ENCODE data around the gene TBC1D3G.
"Not testable (repeated sequence)": the region's sequence is repeated elsewhere in the genome, so short reads cannot be mapped to it uniquely, and the experiment has no call there.

The TBC1D3G gene

DNA sequence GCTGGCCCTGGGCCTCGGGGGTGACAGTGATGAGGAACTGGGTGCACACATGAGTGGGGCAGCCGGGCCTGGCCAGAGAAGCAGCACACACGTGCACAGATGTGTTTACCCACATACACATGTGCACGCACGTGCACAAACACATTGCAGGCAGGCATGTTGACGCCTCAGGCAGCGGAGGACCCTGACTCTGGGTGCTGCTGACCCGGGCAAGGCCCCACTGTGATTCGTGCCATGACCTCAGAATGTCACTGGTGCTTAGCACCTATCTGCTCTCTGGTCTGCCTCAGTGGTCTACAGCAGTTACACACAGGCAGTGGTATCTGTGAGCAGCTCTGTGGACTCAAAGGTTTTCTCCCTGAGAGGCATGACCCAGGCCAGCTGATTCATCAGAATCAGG, at the start of gene TBC1D3G:
TBC1D3G (plus strand) TSS at position 301 of the 400 bp plus-strand sequence. CDS start 1,528 bp downstream, outside the sequence.
- DNase-seq = not testable (repeated sequence)

DNA sequence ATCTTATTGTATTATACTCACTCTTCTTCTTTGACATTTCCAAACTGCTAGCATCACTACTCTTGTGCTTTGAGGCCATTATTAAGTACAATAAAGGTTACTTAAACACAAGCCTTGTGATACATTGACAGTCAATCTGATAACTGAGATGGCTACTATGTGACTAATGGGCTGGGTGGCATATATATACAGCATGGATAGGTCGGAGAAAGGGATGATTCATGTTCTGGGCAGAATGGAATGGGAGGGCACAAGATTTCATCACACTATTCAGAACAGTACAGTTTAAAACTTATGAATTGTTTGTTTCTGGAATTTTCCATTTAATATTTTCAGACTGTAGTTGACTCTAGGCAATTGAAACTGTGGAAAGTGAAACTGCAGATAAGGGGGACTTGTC, 40.4 kb upstream of the TBC1D3G start:
- DNase-seq = not testable (repeated sequence)

DNA sequence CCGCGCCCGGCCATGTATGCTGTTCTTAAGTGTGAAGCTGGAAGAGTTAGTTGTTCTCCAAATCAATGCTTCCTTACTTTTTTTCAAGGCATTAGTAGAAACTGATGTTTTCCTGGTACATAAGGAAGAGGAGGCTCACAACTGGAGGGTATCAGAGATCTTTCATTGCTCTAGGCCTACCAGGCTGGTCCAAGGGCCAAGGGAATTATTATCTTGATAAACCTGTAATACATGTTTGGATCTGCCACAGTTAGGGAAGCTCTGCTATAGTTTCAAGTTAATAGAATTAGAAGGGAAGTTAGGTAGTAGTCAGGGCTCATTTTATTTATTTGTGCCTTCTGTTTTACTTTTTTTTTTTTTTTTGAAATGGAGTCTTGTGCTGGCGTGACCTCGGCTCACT, 39.5 kb upstream of the TBC1D3G start:
- DNase-seq = not testable (repeated sequence)

DNA sequence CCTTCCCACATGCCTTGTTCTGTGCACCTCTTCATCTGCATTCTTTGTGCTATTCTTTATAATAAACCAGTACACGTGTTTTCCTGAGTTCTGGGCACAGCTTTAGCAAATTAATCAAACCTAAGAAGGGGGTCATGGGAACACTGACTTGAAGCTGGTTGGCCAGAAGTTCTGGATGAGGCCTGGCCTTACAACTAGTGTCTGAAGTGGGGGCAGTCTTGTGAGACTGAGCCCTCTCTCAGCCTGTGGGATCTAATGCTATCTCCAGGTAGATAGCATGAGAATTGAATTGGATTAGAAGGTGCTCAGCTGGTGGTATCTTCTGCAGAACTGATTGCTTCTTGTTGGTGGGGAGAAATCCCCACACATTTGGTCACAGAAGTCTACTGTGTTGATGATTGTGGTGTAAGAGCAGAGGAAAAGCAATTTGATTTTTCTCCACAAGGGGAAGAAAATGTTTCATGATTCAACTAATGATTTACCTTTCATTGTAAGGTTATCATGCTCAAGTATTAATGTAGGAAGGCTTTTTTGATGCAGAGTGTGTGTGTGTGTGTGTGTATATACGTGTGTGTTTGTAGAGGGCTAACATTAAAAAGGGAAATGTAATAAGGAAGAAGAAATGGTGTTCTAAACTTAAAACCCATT, 33.6 kb upstream of the TBC1D3G start:
- not testable (repeated sequence) for DNase-seq

DNA sequence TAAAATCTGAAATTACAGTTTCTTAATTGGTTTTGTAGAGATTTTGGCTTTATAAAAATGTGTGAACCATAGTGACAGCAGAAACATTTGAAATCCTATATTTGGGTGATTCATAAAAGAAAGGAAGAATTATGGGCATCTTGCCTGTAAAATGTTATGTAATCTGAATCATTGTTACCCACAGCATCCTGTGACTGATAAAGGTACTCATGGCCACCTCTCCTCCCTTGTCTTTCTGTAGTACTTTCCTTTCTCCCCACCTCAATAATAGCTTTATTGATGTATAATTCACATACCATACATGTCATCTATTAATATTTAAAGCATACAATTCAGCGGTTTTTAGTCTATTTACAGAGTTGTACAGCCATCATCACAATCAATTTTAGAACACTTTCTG, 28.5 kb upstream of the TBC1D3G start:
- DNase-seq = not testable (repeated sequence)

DNA sequence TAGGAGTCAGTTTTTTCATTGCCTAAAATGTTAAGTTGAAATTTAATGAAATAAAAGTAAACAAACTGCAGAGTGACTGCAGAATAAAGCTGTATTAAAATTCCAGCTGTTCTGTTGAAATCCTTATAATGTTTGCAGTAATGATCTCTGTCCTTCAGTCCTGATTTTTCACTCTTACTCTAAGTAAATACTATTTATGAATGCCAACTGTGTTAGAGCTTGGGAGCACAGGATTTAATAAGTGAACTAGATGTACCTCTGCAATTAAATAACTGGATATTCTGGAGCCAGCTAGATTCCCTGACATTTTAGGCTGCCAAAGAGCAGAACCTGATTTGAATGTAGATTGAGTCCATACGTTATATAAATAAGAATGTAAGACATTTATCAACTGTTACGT, 7.9 kb upstream of the TBC1D3G start:
- DNase-seq = not testable (repeated sequence)

DNA sequence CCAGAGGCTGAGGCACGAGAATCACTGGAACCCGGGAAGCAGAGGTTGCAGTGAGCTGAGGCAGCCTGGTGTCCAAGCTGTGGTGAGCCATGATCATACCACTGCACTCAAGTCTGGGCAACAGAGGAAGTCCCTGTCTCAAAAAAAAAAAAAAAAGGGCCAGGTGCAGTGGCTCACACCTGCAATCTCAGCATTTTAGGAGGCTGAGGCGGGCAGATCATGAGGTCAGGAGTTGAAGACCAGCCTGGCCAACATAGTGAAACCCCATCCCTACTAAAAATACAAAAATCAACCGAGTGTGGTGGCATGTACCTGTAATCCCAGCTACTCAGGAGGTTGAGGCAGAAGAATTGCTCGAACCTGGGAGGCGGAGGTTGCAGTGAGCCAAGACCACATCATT, 38.8 kb downstream of the TBC1D3G start:
- DNase-seq = not testable (repeated sequence)

DNA sequence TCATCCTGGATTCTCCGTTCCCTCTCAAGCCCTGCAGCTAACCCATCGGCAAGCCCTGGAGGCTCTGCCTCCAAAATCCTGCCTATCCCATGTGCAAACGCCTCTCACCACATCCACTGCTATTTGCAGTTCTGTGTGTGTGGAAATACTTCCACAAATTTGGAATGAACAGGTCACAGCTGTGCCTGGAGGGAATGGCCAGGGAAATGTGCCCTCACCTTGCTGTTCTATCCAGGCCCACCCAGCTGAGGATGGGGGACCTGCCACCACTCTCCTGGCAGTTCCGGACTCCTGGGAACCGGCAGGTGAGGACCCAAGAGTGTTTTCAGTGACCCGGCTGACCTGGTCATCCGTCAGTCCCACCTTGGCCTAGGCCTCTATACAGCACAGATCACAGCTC, 52.3 kb downstream of the TBC1D3G start:
- DNase-seq = not testable (repeated sequence)

Data from NCI-H1930 (cell line).